PFSK-1 (cell line): Measurements from ENCODE around the gene RASSF7.

Experiments used
- FOXP2 ChIP-seq: optimal IDR thresholded peaks from 2 replicates; pipeline ENCODE3; 2011; ENCODE audit warnings: borderline replicate concordance, control low read depth, inconsistent platforms; ENCODE audit not compliant: insufficient read depth; ENCODE audit errors: extremely low read length, extremely low read depth
- POLR2AphosphoS5 ChIP-seq: IDR thresholded peaks from 2 replicates; pipeline ENCODE4 v1.6.1; 2012; ENCODE audit warnings: low read depth, mild to moderate bottlenecking, control low read depth, low read length, moderate library complexity
- REST ChIP-seq, 2 experiments: IDR thresholded peaks; 2 replicates each; pipeline versions ENCODE4 v1.6.1 to v1.8.0; 2011 to 2012; ENCODE audit warnings: low read depth in 2 of 2, low read length in 2 of 2, control low read depth in 1 of 2, inconsistent platforms in 1 of 2, mild to moderate bottlenecking in 1 of 2, moderate library complexity in 1 of 2; ENCODE audit not compliant: insufficient read depth in 1 of 2
- SIN3A ChIP-seq: IDR thresholded peaks from 2 replicates; pipeline ENCODE4 v1.6.1; 2012; ENCODE audit warnings: mild to moderate bottlenecking, low read length, moderate library complexity, borderline replicate concordance; ENCODE audit not compliant: insufficient read depth
- TAF1 ChIP-seq: IDR thresholded peaks from 2 replicates; pipeline ENCODE4 v1.6.1; 2012; ENCODE audit warnings: low read length, control low read depth, borderline replicate concordance; ENCODE audit not compliant: insufficient read depth

The RASSF7 gene

GRCh38 chr11:518463-519202 is 42.1 kb upstream of the RASSF7 start:
- TF ChIP-seq REST (IDR thresholded peaks at IDR 0.05; ENCODE audit: insufficient read depth in 1 of 2, low read depth in 2 of 2, low read length in 2 of 2) (no peak), SIN3A (peak; percentile 18; the same call in 1 of the 2 replicates), FOXP2 (peak; percentile 89), TAF1 (no peak), POLR2AphosphoS5 (no peak)

- no peak for TF ChIP-seq POLR2AphosphoS5
- no peak for TF ChIP-seq REST (IDR thresholded peaks at IDR 0.05; ENCODE audit: insufficient read depth in 1 of 2, low read depth in 2 of 2, low read length in 2 of 2)
- no peak for TF ChIP-seq FOXP2
- no peak for TF ChIP-seq TAF1
- TF ChIP-seq SIN3A, result no peak
Observed at GRCh38 chr11:520428-521176, 40.2 kb upstream of the RASSF7 start.

GRCh38 chr11:521177-521688 is 39.5 kb upstream of the RASSF7 start:
- TF ChIP-seq TAF1, result no peak
- TF ChIP-seq POLR2AphosphoS5, result no peak
- no peak for TF ChIP-seq FOXP2
- no peak for TF ChIP-seq REST (IDR thresholded peaks at IDR 0.05; ENCODE audit: insufficient read depth in 1 of 2, low read depth in 2 of 2, low read length in 2 of 2)
- no peak for TF ChIP-seq SIN3A

- no peak for TF ChIP-seq FOXP2
- no peak for TF ChIP-seq SIN3A
- TF ChIP-seq REST (IDR thresholded peaks at IDR 0.05; ENCODE audit: insufficient read depth in 1 of 2, low read depth in 2 of 2, low read length in 2 of 2), result no peak
- no peak for TF ChIP-seq POLR2AphosphoS5
- TF ChIP-seq TAF1, result no peak
Observed at GRCh38 chr11:526192-526591, 34.6 kb upstream of the RASSF7 start.
